HepG2 (cell line): Measurements from ENCODE around the gene CST8. TPM values are rescaled to one million over a fixed set of nuclear protein-coding genes. Genes with fewer than 3 reads are reported as not detected.

Experiments
- ADNP ChIP-seq: sonication (generic); formaldehyde crosslinking; IDR thresholded peaks from 2 replicates; pipeline ENCODE4 v1.4.0; 2020; ENCODE audit warnings: missing genetic modification reagents
- FLYWCH1 ChIP-seq: sonication (generic); formaldehyde crosslinking; IDR thresholded peaks from 2 replicates; pipeline ENCODE4 v1.8.1; 2023; ENCODE audit warnings: mild to moderate bottlenecking, missing genetic modification reagents
- MBNL3 ChIP-seq: fragments of 250-450 bp; sonication (Bioruptor Pico); conservative IDR thresholded peaks from 2 replicates; pipeline ENCODE4 v1.8.0; 2022; ENCODE audit warnings: mild to moderate bottlenecking, inconsistent platforms
- SETDB1 ChIP-seq: sonication (generic); formaldehyde crosslinking; IDR thresholded peaks from 2 replicates; pipeline ENCODE4 v1.5.1; 2020; ENCODE audit warnings: missing genetic modification reagents, mild to moderate bottlenecking, borderline replicate concordance
- SIX1 ChIP-seq: sonication (generic); formaldehyde crosslinking; IDR thresholded peaks from 2 replicates; pipeline ENCODE4 v1.4.0; 2020; ENCODE audit warnings: missing genetic modification reagents, borderline replicate concordance
- ZNF33A ChIP-seq: sonication (generic); formaldehyde crosslinking; IDR thresholded peaks from 2 replicates; pipeline ENCODE4 v1.5.1; 2020; ENCODE audit warnings: missing genetic modification reagents, mild to moderate bottlenecking, moderate library complexity, borderline replicate concordance
- ZNF558 ChIP-seq: sonication (generic); formaldehyde crosslinking; IDR thresholded peaks from 2 replicates; pipeline ENCODE4 v1.9.0; 2022; ENCODE audit warnings: mild to moderate bottlenecking, missing genetic modification reagents, borderline replicate concordance
- ZNF670 ChIP-seq: sonication (generic); formaldehyde crosslinking; IDR thresholded peaks from 2 replicates; pipeline ENCODE4 v1.8.0; 2022; ENCODE audit warnings: mild to moderate bottlenecking, missing genetic modification reagents, borderline replicate concordance
- polyA plus RNA-seq, 8 experiments: library from polyadenylated mRNA; depleted of rRNA in 3 of 8; stranded (reverse) in 7 of 8; unstranded in 1 of 8; fragments of >200 nt; fragmentation: Illumina TruSeq in 4 of 8; extraction: Trizol in 4 of 8; gene quantifications; 2 replicates each; pipeline versions ENCODE4 v1.2.1 to v1.2.3, GENCODE V29; 2011 to 2016; ENCODE audit warnings: low read depth in 4 of 8, missing spikeins in 1 of 8, mixed read lengths in 1 of 8; ENCODE audit not compliant: insufficient read depth in 1 of 8
- total RNA-seq, 5 experiments: library from RNA; depleted of rRNA; stranded (reverse); fragments of >200 nt; fragmentation: Illumina TruSeq; extraction: Trizol; gene quantifications; 2 replicates each; pipeline ENCODE4 v1.2.3, GENCODE V29; 2016; ENCODE audit warnings: low read depth in 1 of 5
- TF ChIP-seq, protein P1 (sequence below): sonication (generic); formaldehyde crosslinking; conservative IDR thresholded peaks from 2 replicates; pipeline ENCODE4 v1.4.0; 2020; ENCODE audit warnings: missing genetic modification reagents
- TF ChIP-seq, protein P2 (sequence below): IDR thresholded peaks from 2 replicates; pipeline ENCODE4 v1.6.1; 2016; ENCODE audit warnings: low read depth, borderline replicate concordance
- TF ChIP-seq, protein P3 (sequence below): sonication (generic); formaldehyde crosslinking; IDR thresholded peaks from 2 replicates; pipeline ENCODE4 v1.8.0; 2022; ENCODE audit warnings: missing genetic modification reagents, mild to moderate bottlenecking, inconsistent platforms, borderline replicate concordance

Gene CST8
- total and polyA plus RNA-seq, 2 of the 13 experiments (the other 11 are each of a cell fraction or from before 2014, with no cell fraction given): not detected

DNA sequence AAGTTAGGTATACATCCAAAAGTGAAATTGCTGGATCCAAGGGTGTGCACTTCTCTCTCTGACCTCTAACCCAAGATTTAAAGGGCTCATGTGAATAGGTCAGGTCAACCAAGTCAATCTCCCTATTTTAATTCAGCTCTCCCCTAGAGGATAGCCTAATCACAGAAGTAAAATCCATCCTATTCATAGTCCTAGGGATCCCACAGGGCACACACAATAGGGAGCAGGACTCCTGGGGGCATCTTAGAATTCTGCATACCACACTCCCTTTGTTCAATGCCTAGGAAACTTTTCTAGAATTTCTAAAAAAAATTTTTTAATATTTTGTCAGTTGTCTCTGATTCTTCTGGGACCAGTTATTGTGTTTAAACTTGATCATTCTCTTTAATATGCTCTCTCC is 42.2 kb downstream of the CST8 start (continued):
- TF ChIP-seq MBNL3 (CRISPR knock-in tag) (no peak), ZNF670 (CRISPR knock-in tag) (no peak), SETDB1 (no peak), ADNP (CRISPR knock-in tag) (no peak), ZNF33A (CRISPR knock-in tag) (no peak), SIX1 (CRISPR knock-in tag) (no peak), FLYWCH1 (CRISPR knock-in tag) (no peak), ZNF558 (CRISPR knock-in tag) (no peak)
- TF ChIP-seq, protein P1, sequence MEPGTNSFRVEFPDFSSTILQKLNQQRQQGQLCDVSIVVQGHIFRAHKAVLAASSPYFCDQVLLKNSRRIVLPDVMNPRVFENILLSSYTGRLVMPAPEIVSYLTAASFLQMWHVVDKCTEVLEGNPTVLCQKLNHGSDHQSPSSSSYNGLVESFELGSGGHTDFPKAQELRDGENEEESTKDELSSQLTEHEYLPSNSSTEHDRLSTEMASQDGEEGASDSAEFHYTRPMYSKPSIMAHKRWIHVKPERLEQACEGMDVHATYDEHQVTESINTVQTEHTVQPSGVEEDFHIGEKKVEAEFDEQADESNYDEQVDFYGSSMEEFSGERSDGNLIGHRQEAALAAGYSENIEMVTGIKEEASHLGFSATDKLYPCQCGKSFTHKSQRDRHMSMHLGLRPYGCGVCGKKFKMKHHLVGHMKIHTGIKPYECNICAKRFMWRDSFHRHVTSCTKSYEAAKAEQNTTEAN (CRISPR knock-in tag): no peak
- TF ChIP-seq, protein P2, sequence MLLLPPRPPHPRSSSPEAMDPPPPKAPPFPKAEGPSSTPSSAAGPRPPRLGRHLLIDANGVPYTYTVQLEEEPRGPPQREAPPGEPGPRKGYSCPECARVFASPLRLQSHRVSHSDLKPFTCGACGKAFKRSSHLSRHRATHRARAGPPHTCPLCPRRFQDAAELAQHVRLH (CRISPR knock-in tag): no peak
- TF ChIP-seq, protein P3, sequence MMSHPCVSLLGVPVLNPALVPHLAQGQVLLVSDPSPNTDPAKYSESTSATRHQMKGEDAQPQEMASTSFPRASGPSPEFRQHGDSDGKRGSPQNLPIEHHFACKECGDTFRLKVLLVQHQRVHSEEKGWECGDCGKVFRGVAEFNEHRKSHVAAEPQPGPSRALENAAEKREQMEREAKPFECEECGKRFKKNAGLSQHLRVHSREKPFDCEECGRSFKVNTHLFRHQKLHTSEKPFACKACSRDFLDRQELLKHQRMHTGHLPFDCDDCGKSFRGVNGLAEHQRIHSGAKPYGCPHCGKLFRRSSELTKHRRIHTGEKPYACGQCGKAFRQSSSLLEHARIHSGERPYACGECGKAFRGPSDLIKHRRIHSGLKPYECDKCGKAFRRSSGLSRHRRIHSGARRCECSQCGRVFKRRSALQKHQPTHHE (CRISPR knock-in tag): no peak
